Fibroblast of pulmonary artery (primary cell): ENCODE data around the gene TPSD1.
"Not testable (repeated sequence)": the region's sequence is repeated elsewhere in the genome, so short reads cannot be mapped to it uniquely, and the experiment has no call there.

Experiments used
- DNase-seq: peaks from one replicate; pipeline ENCODE4 v3.0.0-alpha.2; 2010; ENCODE audit warnings: low read depth
- H3K4me3 ChIP-seq: replicated peaks from 2 replicates; pipeline ENCODE4 v1.5.1; 2011; ENCODE audit warnings: low read depth, mild to moderate bottlenecking, control low read depth, low read length, moderate library complexity
- TF ChIP-seq, protein P1 (sequence below): IDR thresholded peaks from 2 replicates; pipeline ENCODE4 v1.5.1; 2011; ENCODE audit warnings: mild to moderate bottlenecking, control low read depth, low read length, inconsistent platforms; ENCODE audit errors: missing control alignments

The TPSD1 gene

DNA sequence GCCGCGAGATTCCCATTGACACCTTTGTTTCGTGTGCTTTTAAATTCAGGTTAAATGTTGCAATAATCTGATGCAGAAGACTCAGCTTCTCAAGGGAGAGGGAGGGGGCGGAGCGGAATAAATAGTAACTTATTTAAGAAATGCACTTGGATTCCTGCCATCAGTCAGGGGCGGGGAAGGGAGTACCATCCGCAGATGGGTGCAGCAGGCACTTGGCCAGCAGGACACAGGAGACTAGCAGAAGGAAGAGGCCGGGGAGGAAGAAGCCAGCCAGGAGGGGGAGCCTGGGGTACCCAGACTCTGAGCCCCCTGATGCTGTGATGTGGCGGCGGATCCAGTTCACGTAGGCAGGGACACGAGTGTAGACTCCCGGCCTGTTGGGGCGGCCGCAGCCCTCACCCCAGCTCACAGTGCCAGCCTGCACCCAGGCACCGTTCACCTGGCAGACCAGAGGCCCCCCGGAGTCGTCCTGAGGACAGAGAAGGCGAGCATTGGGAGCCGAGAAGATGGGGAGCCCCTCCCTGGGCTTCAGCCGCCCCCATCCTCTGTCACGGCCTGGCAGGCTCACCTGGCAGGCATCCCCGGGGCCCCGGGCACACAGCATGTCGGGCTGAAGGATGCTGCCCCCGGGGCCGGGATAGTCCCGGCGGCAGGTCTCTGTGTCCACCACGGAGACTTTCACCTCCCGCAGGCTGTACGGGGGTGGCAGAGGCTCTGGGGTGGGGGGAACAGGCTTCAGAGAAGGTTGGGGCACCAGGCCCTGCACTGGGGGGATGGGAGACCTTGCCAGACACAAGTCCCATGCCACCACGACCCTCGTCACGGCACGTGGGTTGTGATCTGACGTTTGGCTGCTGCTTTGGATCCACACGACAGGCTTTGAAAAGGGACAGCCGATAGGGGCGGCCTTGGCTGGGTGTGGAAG lies 34.0 kb upstream of the TPSD1 start:
- H3K4me3 ChIP-seq: no peak overlapping the region
- TF ChIP-seq, protein P1, sequence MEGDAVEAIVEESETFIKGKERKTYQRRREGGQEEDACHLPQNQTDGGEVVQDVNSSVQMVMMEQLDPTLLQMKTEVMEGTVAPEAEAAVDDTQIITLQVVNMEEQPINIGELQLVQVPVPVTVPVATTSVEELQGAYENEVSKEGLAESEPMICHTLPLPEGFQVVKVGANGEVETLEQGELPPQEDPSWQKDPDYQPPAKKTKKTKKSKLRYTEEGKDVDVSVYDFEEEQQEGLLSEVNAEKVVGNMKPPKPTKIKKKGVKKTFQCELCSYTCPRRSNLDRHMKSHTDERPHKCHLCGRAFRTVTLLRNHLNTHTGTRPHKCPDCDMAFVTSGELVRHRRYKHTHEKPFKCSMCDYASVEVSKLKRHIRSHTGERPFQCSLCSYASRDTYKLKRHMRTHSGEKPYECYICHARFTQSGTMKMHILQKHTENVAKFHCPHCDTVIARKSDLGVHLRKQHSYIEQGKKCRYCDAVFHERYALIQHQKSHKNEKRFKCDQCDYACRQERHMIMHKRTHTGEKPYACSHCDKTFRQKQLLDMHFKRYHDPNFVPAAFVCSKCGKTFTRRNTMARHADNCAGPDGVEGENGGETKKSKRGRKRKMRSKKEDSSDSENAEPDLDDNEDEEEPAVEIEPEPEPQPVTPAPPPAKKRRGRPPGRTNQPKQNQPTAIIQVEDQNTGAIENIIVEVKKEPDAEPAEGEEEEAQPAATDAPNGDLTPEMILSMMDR: no peak
- no peak for DNase-seq

GRCh38 chr16:1222553-1223354 lies 33.1 kb upstream of the TPSD1 start:
- no peak overlapping the region for H3K4me3 ChIP-seq
- DNase-seq: no peak
- TF ChIP-seq, protein P1: no peak

DNA sequence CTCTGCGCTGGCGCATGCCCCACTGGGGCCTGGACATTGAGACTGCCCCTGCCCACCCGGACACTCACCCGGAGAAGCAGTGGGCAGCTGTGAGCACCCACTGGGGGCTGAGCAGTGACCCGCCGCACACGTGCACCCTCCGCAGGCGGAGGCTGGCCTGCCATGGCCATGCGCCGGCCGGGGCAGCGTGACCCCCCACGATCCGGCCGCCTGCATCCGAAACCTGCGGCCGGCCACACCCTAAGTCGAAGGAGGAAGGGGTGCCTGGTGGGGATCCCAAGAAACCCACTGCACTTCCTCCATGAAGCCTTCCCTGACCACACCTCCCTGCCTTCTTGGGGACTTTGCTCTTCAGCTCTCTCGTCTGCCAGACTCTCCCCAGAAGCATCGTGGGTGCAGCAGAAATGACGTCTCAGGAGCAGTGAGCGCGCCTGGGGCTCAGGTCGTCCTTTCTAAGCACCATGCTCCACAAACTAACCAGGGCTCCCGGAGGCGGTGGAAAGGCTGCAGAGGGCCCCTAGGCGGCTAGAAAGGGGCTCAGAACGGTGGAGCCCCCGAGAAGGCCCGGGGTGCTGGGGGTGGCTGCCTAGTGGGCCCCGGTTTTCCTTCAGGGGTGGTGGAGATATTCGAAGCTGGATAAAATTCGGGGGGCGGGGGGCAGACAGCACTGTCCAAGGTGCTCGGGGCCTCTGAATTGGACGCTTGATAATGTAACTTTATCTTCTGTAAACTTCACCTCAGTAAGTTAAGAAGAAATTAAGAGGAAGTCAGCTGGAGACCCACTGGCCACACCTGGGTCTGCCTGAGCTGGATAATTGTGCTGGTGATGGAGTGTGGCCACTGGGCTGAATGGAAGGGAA lies 32.3 kb upstream of the TPSD1 start:
- H3K4me3 ChIP-seq: no peak overlapping the region
- TF ChIP-seq, protein P1: no peak
- DNase-seq: no peak

GRCh38 chr16:1224558-1224957 lies 31.3 kb upstream of the TPSD1 start:
- DNase-seq: no peak
- TF ChIP-seq, protein P1: no peak
- H3K4me3 ChIP-seq: no peak overlapping the region

DNA sequence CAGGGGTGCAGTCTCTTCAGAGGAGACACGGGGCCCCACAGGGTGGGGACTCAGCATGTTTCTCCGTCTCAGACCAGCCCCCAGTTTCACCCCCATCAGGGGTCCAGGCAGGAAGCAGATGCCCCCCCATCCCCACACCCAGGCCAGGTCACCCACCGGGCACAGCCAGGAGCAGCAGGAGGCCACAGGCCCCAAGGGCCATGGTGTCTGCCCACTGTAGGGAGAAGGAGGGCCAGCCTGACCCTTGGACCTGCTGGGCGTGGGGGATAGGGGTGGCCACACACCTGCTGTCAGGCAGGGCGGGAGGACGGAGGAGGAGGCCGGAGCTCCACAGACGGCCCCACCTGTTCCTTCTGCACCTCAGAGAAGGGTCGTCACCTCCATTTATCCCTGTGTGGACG lies 30.8 kb upstream of the TPSD1 start, which contains the start of gene TPSG1:
Gene TPSG1 (minus strand): TSS at position 218 of the 401 bp plus-strand sequence. CDS start 16 bp downstream, at position 202.
- H3K4me3 ChIP-seq: no peak within 1 kb of the TSS
- DNase-seq: no peak
- TF ChIP-seq, protein P1: no peak

- DNase-seq, H3K4me3 ChIP-seq: not testable (repeated sequence)
Observed at GRCh38 chr16:1225728-1226311, 30.0 kb upstream of the TPSD1 start.

GRCh38 chr16:1226692-1227091 lies 29.2 kb upstream of the TPSD1 start:
- H3K4me3 ChIP-seq, DNase-seq: not testable (repeated sequence)

DNA sequence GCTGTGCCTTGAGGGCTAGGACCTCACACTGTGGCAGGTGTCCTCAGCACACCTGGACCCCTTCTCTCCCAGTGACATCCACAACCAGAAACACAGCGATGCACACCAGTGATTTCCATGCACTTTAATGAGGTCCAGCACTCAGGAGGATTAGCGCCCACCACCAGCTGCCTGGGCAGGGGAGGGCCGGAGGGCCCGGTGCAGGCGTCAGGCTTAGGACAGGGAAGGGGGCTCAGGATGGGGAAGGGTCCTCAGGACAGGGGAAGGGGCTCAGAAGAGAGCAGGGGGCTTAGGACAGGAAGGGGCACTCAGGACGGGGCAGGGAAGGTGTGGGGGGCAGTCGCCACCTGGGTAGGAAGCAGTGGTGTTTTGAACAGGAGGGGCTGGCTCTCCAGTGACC lies 27.6 kb upstream of the TPSD1 start:
- not testable (repeated sequence) for DNase-seq, H3K4me3 ChIP-seq

GRCh38 chr16:1229476-1229875 lies 26.4 kb upstream of the TPSD1 start:
- not testable (repeated sequence) for H3K4me3 ChIP-seq, DNase-seq

GRCh38 chr16:1230084-1230470 lies 25.8 kb upstream of the TPSD1 start, which contains the start of gene TPSB2:
TSS of gene TPSB2 (minus strand) at chr16:1230184. CDS start at chr16:1229951, 233 bp downstream.
- not testable (repeated sequence) for H3K4me3 ChIP-seq, DNase-seq
